Heart left ventricle (tissue), 13 donors: ENCODE measurements around the gene EIF3M.

Source experiments
- POLR2A ChIP-seq, 2 donors: fragments of 450-650 bp; IDR thresholded peaks; one replicate each; pipeline ENCODE4 v1.6.1; 2017; ENCODE audit warnings: antibody characterized with exemption in 2 of 2, mild to moderate bottlenecking in 2 of 2, moderate library complexity in 2 of 2
- TF ChIP-seq, protein P1 (sequence below), 12 donors: fragments of 200-600 bp; sonication (generic) in 4 of 12; IDR thresholded peaks; one replicate each; pipeline versions ENCODE4 v1.5.0 to v1.8.0; 2018 to 2022; ENCODE audit warnings: antibody characterized with exemption in 12 of 12, mild to moderate bottlenecking in 5 of 12
- donor health status: ischemic (EF 13 %, LVEDD 7.1; RV severe dilation, severe dysfunction).
- donor health status: DM: no; HTN: yes; CAD: no.
- donor health status: DM: no; HTN: no; CAD: no.
- donor health status: ischemic (EF 25% LVEDD 6.9; RV normal size, moderate dysfunction).
- donor health status: ischemic (EF 25% LVEDD 5.7; RV mildly dilated, moderate dysfunction).
- donor health status: ischemic (EF 35%, LVEDD 5.7; RV mildly dilated, moderate dysfunction).
- donor health status: nonischemic (EF 11% LVEDD 7.7; RV severe dilation, severe dysfunction).
- donor health status: DM: yes; HTN: yes; CAD: no.
- donor health status: PGD.
- donor health status: ischemic (EF 29% LVEDD 5.4; RV normal size, mild dysfunction).
- donor health status: nonischemic (EF 23%, LVEDD 6.1; RV moderate dilation, normal function).

DNA sequence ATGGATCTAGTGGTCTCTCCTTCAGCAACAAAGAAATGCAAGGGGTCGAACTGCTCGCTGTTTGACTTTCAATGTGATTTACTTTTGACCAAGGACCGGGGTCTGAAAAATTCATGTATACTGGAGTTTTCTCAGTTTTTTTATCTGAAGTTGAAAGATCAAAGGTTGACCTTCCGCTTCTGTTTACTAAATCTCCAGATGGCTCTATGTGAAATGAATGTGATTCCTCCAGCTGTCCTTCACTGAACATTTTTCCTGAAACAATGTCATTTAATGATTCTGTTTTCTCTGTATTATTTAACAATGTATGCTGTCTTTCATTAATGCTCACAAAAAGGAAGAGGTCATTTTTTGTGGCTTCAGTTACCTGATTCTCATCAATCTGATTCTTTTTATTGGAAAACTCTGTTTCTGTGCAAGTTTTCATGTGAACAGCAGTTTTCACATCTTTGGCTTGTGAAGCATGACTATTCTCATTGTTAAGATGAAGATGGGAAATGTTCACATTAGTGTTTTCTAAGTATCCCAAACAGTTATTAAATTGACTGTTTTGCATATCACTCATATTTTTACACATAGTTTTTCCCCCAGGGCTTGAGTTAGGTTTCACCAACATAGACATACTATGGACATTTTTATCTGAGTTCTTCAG, 30.0 kb downstream of the EIF3M start:
- TF ChIP-seq, protein P1, sequence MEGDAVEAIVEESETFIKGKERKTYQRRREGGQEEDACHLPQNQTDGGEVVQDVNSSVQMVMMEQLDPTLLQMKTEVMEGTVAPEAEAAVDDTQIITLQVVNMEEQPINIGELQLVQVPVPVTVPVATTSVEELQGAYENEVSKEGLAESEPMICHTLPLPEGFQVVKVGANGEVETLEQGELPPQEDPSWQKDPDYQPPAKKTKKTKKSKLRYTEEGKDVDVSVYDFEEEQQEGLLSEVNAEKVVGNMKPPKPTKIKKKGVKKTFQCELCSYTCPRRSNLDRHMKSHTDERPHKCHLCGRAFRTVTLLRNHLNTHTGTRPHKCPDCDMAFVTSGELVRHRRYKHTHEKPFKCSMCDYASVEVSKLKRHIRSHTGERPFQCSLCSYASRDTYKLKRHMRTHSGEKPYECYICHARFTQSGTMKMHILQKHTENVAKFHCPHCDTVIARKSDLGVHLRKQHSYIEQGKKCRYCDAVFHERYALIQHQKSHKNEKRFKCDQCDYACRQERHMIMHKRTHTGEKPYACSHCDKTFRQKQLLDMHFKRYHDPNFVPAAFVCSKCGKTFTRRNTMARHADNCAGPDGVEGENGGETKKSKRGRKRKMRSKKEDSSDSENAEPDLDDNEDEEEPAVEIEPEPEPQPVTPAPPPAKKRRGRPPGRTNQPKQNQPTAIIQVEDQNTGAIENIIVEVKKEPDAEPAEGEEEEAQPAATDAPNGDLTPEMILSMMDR (IDR thresholded peaks at IDR 0.05), result no peak
- TF ChIP-seq POLR2A (IDR thresholded peaks at IDR 0.05), result no peak
